Measurements from ENCODE around the gene DNAJB8. TPM values are rescaled to one million over a fixed set of nuclear protein-coding genes. Genes with fewer than 3 reads are reported as not detected.

The DNAJB8 gene
- total and polyA plus RNA-seq, 9 of the 15 experiments (the other 6 are each of a cell fraction or from before 2014, with no cell fraction given) = not detected

GRCh38 chr3:128487813-128488635 is 21.3 kb upstream of the DNAJB8 start (continued):
- TF ChIP-seq BCLAF1 (IDR thresholded peaks at IDR 0.05; ENCODE audit: borderline replicate concordance in 1 of 2, control insufficient read depth in 1 of 2, low read depth in 2 of 2, low read length in 1 of 2) (no peak), BCL6 (CRISPR knock-in tag; IDR thresholded peaks at IDR 0.05) (no peak), TCF3 (CRISPR knock-in tag; IDR thresholded peaks at IDR 0.05) (no peak), PYGO2 (tag; IDR thresholded peaks at IDR 0.05) (no peak)

GRCh38 chr3:128487538-128487812 is 20.8 kb upstream of the DNAJB8 start:
- Histone ChIP-seq H3K27me3 (ENCODE audit: control insufficient read depth in 2 of 2, insufficient read depth in 2 of 2, low read length in 2 of 2) (no peaks in the 10 kb centered on the region), H3K27ac (ENCODE audit: extremely low read depth, low read depth, low read length) (peak overlapping the region; percentile 98), H3K4me3 (peak overlapping the region; percentile 98), H3K36me3 (ENCODE audit: control insufficient read depth, insufficient read depth, low read length) (peaks cover 78% of the 10 kb centered on the region), H3K4me2 (ENCODE audit: insufficient read depth, low read length) (peak overlapping the region; percentile 92), H4K20me1 (replicated peaks; ENCODE audit: control insufficient read depth, insufficient read depth, low read length) (peaks cover 22% of the 10 kb centered on the region), H3K79me2 (ENCODE audit: control insufficient read depth, insufficient read depth, low read length) (peaks cover 100% of the 10 kb centered on the region), H2AFZ (ENCODE audit: low read depth, low read length) (no peak overlapping the region), H3K9ac (ENCODE audit: insufficient read depth in 1 of 2, low read depth in 2 of 2, low read length in 2 of 2) (peak overlapping the region; percentile 98), H3K9me1 (ENCODE audit: control insufficient read depth, insufficient read depth, low read length) (no peaks in the 10 kb centered on the region), H3K4me1 (replicated peaks in 1 of 2; ENCODE audit: control insufficient read depth in 2 of 2, insufficient read depth in 2 of 2, low read length in 2 of 2) (peaks cover 7 to 72% of the 10 kb centered on the region in 2 experiments; a peak in 3 of 5 replicates), H3K9me3 (replicated peaks; ENCODE audit: control insufficient read depth, insufficient read depth, low read depth, low read length) (no peaks in the 10 kb centered on the region)
- FAIRE-seq = no peak
- POLR2A ChIA-PET = interaction anchor here (0.5 to 1.6 kb wide), 7 partner anchors 10 to 530 kb away, joined by 3 to 6 read pairs (median 3); no protein-coding TSS in a partner anchor
- intact Hi-C loops (cut with micrococcal nuclease) = loop anchor here (5.0 kb wide), 1 partner anchor 60 kb away; no protein-coding TSS in a partner anchor
- in situ Hi-C loops (cut with MboI) = no loop called here
- no TSS peak for BruUV-seq (replicated peaks)
- CTCF ChIA-PET (ENCODE audit: low intra/inter-chr PET ratio) = no interaction called here
- no peak for DNase-seq (ENCODE audit: extremely low read depth in 1 of 4, low spot score in 3 of 4)
- WGBS (ENCODE audit: insufficient coverage, low coverage, missing lambda C conversion rate) = 0% methylated on average over 8 of the region's 18 CpGs
- no peak for ATAC-seq
- TF ChIP-seq GTF3C2 (IDR thresholded peaks at IDR 0.05; ENCODE audit: borderline replicate concordance, extremely low read depth, insufficient read length) = no peak
- no peak for TF ChIP-seq ZNF695 (CRISPR knock-in tag; IDR thresholded peaks at IDR 0.05)
- TF ChIP-seq SUPT5H (IDR thresholded peaks at IDR 0.05) = no peak
- no peak for TF ChIP-seq GMEB1 (CRISPR knock-in tag; IDR thresholded peaks at IDR 0.05)
- TF ChIP-seq NKRF (IDR thresholded peaks at IDR 0.05; ENCODE audit: borderline replicate concordance) = no peak

Data from K562 (cell line).